Stimulated activated CD4-positive, alpha-beta T cell treated with anti-CD3 and anti-CD28 coated beads, TNF-alpha, amount 100 ng/mL, for 24 hours (primary cell): ENCODE measurements around the gene MEIS2.
A peak's percentile ranks its signal among the peaks of the same experiment; 100 is the strongest.

ENCODE experiments used
- DNase-seq, 3 experiments: peaks; one replicate each; pipeline ENCODE4 v3.0.0-alpha.2; 2020; ENCODE audit warnings: low read depth in 3 of 3

The MEIS2 gene

GRCh38 chr15:36901012-36901411 is 199.3 kb downstream of the MEIS2 start:
- no peak for DNase-seq

GRCh38 chr15:36899696-36900095 is 200.7 kb downstream of the MEIS2 start:
- no peak for DNase-seq

- DNase-seq = no peak
Observed at GRCh38 chr15:36898536-36899126, 201.7 kb downstream of the MEIS2 start.

DNA sequence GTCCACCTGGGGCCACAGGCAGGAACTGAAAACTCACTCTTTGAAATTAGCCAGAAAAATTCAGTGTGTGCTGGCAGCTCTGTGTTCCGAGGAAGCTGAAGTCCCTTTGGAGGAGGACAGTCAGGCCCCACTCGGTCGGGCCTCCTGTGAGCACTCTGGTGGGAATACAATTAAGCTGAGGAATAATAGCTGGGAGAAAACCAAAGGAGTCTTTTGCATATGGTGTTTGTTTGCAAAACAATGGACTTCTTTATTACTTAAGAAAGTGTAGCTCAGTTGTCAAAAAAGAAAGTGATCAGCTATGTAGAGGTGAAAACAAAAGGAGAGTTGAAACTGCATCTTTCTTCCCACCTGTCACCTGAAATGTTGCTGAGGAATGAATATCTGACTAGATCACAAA is 202.5 kb downstream of the MEIS2 start:
- DNase-seq = no peak

DNA sequence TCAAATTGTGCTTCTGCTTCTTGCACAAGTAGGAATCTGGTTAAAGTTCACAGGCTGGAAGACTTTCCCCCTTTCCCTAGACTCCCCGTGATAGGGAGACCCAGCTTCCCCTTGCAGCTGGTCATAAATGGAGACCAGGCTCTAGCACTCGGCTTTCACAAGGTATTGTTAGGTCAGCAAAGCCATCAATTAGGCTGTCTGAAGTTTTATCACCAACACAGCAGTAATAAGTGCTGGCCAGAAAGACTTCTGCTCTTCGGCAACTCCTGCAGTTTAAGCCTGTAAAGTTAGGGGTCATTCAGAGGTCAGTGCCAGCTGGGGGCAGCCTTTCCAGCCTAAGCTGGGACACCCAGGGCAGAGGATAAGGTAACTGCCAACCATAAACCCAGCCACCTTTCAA is 203.4 kb downstream of the MEIS2 start:
- DNase-seq = no peak

GRCh38 chr15:36894075-36894474 is 206.3 kb downstream of the MEIS2 start:
- DNase-seq = no peak

- no peak for DNase-seq
Observed at GRCh38 chr15:36893276-36893675, 207.1 kb downstream of the MEIS2 start.

- DNase-seq = no peak
Observed at GRCh38 chr15:36888011-36888992, 212.0 kb downstream of the MEIS2 start.

- no peak for DNase-seq
Observed at GRCh38 chr15:36887214-36887961, 213.0 kb downstream of the MEIS2 start.

GRCh38 chr15:36886701-36887100 is 213.6 kb downstream of the MEIS2 start:
- no peak for DNase-seq

DNA sequence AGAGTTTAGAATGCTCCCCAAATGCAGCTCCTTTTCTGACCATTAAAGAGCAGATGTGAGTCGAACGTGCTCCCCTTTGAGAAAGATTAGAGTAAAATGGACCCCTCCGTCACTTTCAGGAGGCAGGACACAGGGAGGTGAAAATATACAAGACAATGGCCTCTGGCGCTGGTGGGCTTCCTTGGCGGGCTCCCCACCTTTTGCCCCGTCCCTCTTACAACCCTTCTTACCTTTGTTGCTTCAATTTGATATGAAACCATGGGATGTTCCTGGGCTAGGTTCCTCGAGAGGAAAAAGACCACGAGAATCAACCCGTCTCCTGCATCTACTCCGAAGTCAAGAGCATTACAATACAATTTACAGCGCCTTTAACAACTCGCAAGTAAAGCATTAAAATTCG is 214.2 kb downstream of the MEIS2 start:
- DNase-seq = no peak

DNA sequence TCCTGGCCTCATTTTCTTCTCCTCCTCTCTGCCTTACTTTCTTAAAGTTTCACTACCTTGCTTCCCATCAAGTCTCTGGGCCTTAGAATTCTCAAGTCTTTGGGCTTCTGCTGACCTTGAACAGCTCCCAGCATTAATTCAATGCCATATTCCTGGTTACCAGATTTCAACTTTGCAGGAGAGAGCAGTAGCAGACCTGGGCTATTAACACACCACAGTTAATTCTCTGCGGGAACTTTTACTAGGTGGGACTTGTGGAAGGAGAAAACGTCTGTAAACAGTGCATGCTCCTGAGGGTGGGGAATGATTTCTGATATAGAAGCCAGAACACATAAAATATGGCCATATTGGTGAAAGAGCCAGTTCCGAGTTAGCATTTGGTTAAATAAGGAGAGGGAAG is 214.6 kb downstream of the MEIS2 start:
- DNase-seq = no peak

GRCh38 chr15:36884936-36885635 is 215.3 kb downstream of the MEIS2 start:
- DNase-seq = no peak

- no peak for DNase-seq
Observed at GRCh38 chr15:36884518-36884875, 215.9 kb downstream of the MEIS2 start.

- DNase-seq = peak; percentile 11 to 71 (median 39)
Observed at GRCh38 chr15:36883713-36884517, 216.4 kb downstream of the MEIS2 start.

- DNase-seq = no peak
Observed at GRCh38 chr15:36882487-36883131, 217.7 kb downstream of the MEIS2 start.

DNA sequence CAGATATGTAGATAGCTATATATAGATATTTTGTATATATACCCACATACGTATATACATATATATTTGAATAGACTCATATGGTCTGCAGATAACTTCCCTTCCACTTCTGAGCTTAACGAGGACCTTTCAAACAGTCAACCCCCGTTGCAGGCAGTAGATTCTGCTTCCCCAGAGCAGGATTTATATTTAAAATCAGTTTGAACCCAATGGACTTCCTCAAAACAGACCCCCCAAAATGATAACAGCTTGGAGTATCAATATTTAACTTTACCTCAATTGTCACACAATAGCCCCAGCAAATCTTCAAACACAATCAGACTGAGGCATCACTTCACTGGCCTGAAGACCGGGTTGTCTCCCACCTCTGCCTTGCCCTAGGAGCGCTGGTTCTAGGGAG is 218.3 kb downstream of the MEIS2 start:
- no peak for DNase-seq

- no peak for DNase-seq
Observed at GRCh38 chr15:36881516-36881915, 218.8 kb downstream of the MEIS2 start.

DNA sequence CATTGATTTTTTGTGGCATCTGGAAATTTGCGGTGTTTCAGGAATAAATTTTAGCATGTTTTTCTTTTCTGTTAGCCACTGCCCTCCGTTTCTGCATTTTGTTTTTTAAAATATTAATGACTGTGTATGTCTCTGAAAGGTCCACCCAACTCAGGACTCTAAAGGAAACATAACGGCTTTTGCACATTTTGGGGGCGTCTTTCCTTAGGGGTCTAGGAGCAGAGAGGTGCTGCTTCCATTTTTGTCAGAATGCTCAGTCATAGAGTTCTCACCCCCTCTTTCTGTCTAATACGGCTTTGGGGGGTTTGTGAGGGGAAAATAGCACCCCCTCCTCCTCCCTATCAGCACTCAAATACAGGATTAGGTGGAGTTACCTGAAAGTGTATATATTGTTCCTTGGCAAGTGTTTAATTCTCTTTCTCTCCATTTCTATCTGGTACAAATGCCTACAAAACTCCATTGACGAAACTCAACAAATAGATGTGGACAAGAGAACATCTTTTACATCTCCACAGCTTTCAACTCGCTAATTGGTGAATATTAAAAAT is 219.4 kb downstream of the MEIS2 start:
- no peak for DNase-seq

DNA sequence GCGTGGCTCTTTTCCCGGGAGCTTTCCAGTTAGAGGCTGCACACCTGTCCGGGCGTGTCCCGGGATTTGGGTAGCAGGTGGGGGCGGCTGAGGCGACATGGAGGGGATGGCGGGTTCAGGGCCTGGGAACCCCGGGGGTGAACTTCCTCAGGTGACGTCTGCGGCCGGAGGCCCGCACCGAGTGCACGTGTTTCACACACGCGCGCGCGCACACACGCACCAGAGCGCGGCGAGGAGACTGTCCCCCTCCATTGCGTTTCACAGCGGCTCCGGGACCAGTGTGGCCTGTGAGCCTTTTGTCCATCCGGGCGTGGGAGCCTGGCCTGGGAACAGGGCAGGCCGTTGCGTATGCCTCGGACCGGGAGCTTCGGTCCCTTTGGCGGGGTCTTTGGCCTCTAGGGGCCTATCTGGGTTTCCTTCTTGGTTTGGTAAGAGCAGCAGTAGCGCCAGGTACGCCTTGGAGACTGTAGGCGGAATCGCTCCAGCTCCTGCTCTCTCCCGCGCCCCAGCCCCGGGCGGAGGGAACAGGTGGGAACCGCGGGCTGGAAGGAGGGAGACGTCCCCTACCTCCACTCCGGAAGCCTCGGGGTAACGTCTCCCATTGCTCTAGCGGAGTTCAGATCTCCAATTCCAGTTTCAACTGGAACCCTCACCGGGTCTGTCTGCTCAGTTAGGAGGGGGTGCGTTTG is 220.0 kb downstream of the MEIS2 start:
- no peak for DNase-seq
